HL-60 (cell line): ENCODE data around the gene XRCC5.

ENCODE experiments used
- CTCF ChIP-seq: IDR thresholded peaks from one replicate; pipeline ENCODE4 v1.5.1; 2011; ENCODE audit warnings: low read length, control low read depth, inconsistent platforms; ENCODE audit not compliant: insufficient read depth
- POLR2AphosphoS5 ChIP-seq: IDR thresholded peaks from 2 replicates; pipeline ENCODE4 v1.6.1; 2012; ENCODE audit warnings: low read depth
- TF ChIP-seq, protein P1 (sequence below): IDR thresholded peaks from 2 replicates; pipeline ENCODE4 v1.6.1; 2012; ENCODE audit warnings: low read depth; ENCODE audit not compliant: insufficient replicate concordance

- TF ChIP-seq POLR2AphosphoS5 (no peak), CTCF (no peak)
- TF ChIP-seq, protein P1, sequence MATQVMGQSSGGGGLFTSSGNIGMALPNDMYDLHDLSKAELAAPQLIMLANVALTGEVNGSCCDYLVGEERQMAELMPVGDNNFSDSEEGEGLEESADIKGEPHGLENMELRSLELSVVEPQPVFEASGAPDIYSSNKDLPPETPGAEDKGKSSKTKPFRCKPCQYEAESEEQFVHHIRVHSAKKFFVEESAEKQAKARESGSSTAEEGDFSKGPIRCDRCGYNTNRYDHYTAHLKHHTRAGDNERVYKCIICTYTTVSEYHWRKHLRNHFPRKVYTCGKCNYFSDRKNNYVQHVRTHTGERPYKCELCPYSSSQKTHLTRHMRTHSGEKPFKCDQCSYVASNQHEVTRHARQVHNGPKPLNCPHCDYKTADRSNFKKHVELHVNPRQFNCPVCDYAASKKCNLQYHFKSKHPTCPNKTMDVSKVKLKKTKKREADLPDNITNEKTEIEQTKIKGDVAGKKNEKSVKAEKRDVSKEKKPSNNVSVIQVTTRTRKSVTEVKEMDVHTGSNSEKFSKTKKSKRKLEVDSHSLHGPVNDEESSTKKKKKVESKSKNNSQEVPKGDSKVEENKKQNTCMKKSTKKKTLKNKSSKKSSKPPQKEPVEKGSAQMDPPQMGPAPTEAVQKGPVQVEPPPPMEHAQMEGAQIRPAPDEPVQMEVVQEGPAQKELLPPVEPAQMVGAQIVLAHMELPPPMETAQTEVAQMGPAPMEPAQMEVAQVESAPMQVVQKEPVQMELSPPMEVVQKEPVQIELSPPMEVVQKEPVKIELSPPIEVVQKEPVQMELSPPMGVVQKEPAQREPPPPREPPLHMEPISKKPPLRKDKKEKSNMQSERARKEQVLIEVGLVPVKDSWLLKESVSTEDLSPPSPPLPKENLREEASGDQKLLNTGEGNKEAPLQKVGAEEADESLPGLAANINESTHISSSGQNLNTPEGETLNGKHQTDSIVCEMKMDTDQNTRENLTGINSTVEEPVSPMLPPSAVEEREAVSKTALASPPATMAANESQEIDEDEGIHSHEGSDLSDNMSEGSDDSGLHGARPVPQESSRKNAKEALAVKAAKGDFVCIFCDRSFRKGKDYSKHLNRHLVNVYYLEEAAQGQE = no peak
These were observed 54.4 kb downstream of the XRCC5 start for GRCh38 chr2:216163518-216163917.
